HEK293 (cell line): ENCODE data around the gene CCDC43.
A peak's percentile ranks its signal among the peaks of the same experiment; 100 is the strongest.

Experiments
- CTCF ChIA-PET: fragments of 350-600 bp; formaldehyde crosslinking; extraction: SDS; loops from one replicate; lab custom pipeline; 2021; ENCODE audit warnings: antibody characterized with exemption; lab: Yijun Ruan, JAX
- POLR2A ChIA-PET: fragments of 300-600 bp; formaldehyde crosslinking; extraction: SDS; loops from one replicate; lab custom pipeline; 2020; ENCODE audit warnings: antibody characterized with exemption, inconsistent platforms; lab: Yijun Ruan, JAX
- H3K27ac ChIP-seq: fragments of 200-500 bp; sonication (Bioruptor generic); 2 replicates; pipeline ENCODE4 v1.5.1; 2014; ENCODE audit warnings: low read depth, low read length, control low read depth, inconsistent platforms; ENCODE audit errors: extremely low read depth
- H3K36me3 ChIP-seq, 2 experiments: fragments of 200-500 bp in 1 of 2; sonication (Bioruptor generic) in 1 of 2; 1 replicate in 1 of 2; 2 replicates in 1 of 2; pipeline ENCODE4 v1.5.1; 2014 to 2017; ENCODE audit warnings: inconsistent platforms in 2 of 2, low read length in 2 of 2; ENCODE audit not compliant: control insufficient read depth in 2 of 2, insufficient read depth in 1 of 2
- H3K4me1 ChIP-seq: fragments of 200-500 bp; sonication (Bioruptor generic); 2 replicates; pipeline ENCODE4 v1.5.1; 2014; ENCODE audit warnings: mild to moderate bottlenecking, low read length, inconsistent platforms; ENCODE audit not compliant: control insufficient read depth, insufficient read depth
- H3K4me3 ChIP-seq: 2 replicates; pipeline ENCODE4 v1.5.1; 2011; ENCODE audit warnings: low read depth, mild to moderate bottlenecking, control low read depth, low read length, moderate library complexity
- H3K9me3 ChIP-seq: fragments of 200-500 bp; sonication (Bioruptor generic); 2 replicates; pipeline ENCODE4 v1.5.1; 2014; ENCODE audit warnings: low read depth, low read length, inconsistent platforms; ENCODE audit not compliant: control insufficient read depth, insufficient read depth
- BCL6B ChIP-seq: fragments of 450-650 bp; formaldehyde crosslinking; IDR thresholded peaks from 2 replicates; pipeline ENCODE4 v1.5.1; 2017; ENCODE audit warnings: missing biosample characterization, missing genetic modification characterization
- CTCF ChIP-seq: fragments of 450-650 bp; formaldehyde crosslinking; IDR thresholded peaks from 2 replicates; pipeline ENCODE4 v1.5.1; 2016; ENCODE audit warnings: missing biosample characterization, missing genetic modification characterization
- FEZF1 ChIP-seq: fragments of 450-650 bp; formaldehyde crosslinking; IDR thresholded peaks from 2 replicates; pipeline ENCODE4 v1.5.1; 2016; ENCODE audit warnings: missing biosample characterization, missing genetic modification characterization
- GLI2 ChIP-seq: fragments of 450-650 bp; formaldehyde crosslinking; IDR thresholded peaks from 2 replicates; pipeline ENCODE4; 2017; ENCODE audit warnings: missing biosample characterization, missing genetic modification characterization, low read depth, borderline replicate concordance
- KLF10 ChIP-seq: fragments of 450-650 bp; IDR thresholded peaks from 2 replicates; pipeline ENCODE4 v1.5.1; 2018; ENCODE audit warnings: missing biosample characterization, mild to moderate bottlenecking, missing genetic modification characterization
- MYNN ChIP-seq: fragments of 450-650 bp; formaldehyde crosslinking; IDR thresholded peaks from 2 replicates; pipeline ENCODE4 v1.5.1; 2016; ENCODE audit warnings: missing biosample characterization, missing genetic modification characterization, borderline replicate concordance
- SCRT1 ChIP-seq: fragments of 450-650 bp; formaldehyde crosslinking; IDR thresholded peaks from 2 replicates; pipeline ENCODE4 v1.5.1; 2016; ENCODE audit warnings: missing biosample characterization, missing genetic modification characterization, borderline replicate concordance
- SETDB1 ChIP-seq: IDR thresholded peaks from one replicate; pipeline ENCODE4 v1.6.1; 2017; ENCODE audit warnings: mild to moderate bottlenecking, low read length, moderate library complexity, mixed read lengths; ENCODE audit not compliant: insufficient read length
- YY1 ChIP-seq: fragments of 450-650 bp; formaldehyde crosslinking; IDR thresholded peaks from 2 replicates; pipeline ENCODE4 v1.5.1; 2018; ENCODE audit warnings: missing biosample characterization, missing genetic modification characterization
- YY2 ChIP-seq: fragments of 450-650 bp; formaldehyde crosslinking; IDR thresholded peaks from 2 replicates; pipeline ENCODE4 v1.5.1; 2016; ENCODE audit warnings: missing biosample characterization, missing genetic modification characterization
- ZFP69B ChIP-seq: fragments of 450-650 bp; formaldehyde crosslinking; IDR thresholded peaks from 2 replicates; pipeline ENCODE4 v1.5.1; 2016; ENCODE audit warnings: missing biosample characterization, missing genetic modification characterization
- ZIC2 ChIP-seq: fragments of 450-650 bp; formaldehyde crosslinking; IDR thresholded peaks from 2 replicates; pipeline ENCODE4 v1.5.1; 2016; ENCODE audit warnings: missing biosample characterization, missing genetic modification characterization
- ZNF133 ChIP-seq: fragments of 450-650 bp; formaldehyde crosslinking; IDR thresholded peaks from 2 replicates; pipeline ENCODE4 v1.5.1; 2016; ENCODE audit warnings: missing biosample characterization, missing genetic modification characterization
- ZNF138 ChIP-seq: fragments of 450-650 bp; formaldehyde crosslinking; IDR thresholded peaks from 2 replicates; pipeline ENCODE4 v1.5.1; 2016; ENCODE audit warnings: missing biosample characterization, missing genetic modification characterization, borderline replicate concordance
- ZNF140 ChIP-seq: fragments of 450-650 bp; formaldehyde crosslinking; IDR thresholded peaks from 2 replicates; pipeline ENCODE4 v1.5.1; 2016; ENCODE audit warnings: missing biosample characterization, missing genetic modification characterization
- ZNF169 ChIP-seq: fragments of 450-650 bp; formaldehyde crosslinking; IDR thresholded peaks from 2 replicates; pipeline ENCODE4 v1.5.1; 2016; ENCODE audit warnings: missing biosample characterization, missing genetic modification characterization
- ZNF274 ChIP-seq, 2 experiments: fragments of 200-500 bp in 1 of 2; fragments of 450-650 bp in 1 of 2; sonication (Bioruptor generic) in 1 of 2; formaldehyde crosslinking in 1 of 2; IDR thresholded peaks; 2 replicates each; pipeline versions ENCODE4 v1.5.1 to v1.6.1; 2014 to 2016; ENCODE audit warnings: borderline replicate concordance in 1 of 2, inconsistent platforms in 1 of 2, low read length in 1 of 2, missing biosample characterization in 1 of 2, missing genetic modification characterization in 1 of 2
- ZNF302 ChIP-seq: fragments of 450-650 bp; formaldehyde crosslinking; IDR thresholded peaks from 2 replicates; pipeline ENCODE4 v1.5.1; 2016; ENCODE audit warnings: missing biosample characterization, missing genetic modification characterization, low read depth
- ZNF335 ChIP-seq: fragments of 450-650 bp; formaldehyde crosslinking; conservative IDR thresholded peaks from 2 replicates; pipeline ENCODE4 v1.5.1; 2016; ENCODE audit warnings: missing biosample characterization, missing genetic modification characterization
- ZNF416 ChIP-seq: fragments of 450-650 bp; formaldehyde crosslinking; IDR thresholded peaks from 2 replicates; pipeline ENCODE4 v1.5.1; 2016; ENCODE audit warnings: missing biosample characterization, missing genetic modification characterization
- ZNF423 ChIP-seq: fragments of 450-650 bp; formaldehyde crosslinking; IDR thresholded peaks from 2 replicates; pipeline ENCODE4 v1.5.1; 2016; ENCODE audit warnings: missing biosample characterization, missing genetic modification characterization
- ZNF426 ChIP-seq: fragments of 450-650 bp; formaldehyde crosslinking; IDR thresholded peaks from 2 replicates; pipeline ENCODE4 v1.5.1; 2017; ENCODE audit warnings: missing biosample characterization, missing genetic modification characterization, mild to moderate bottlenecking, inconsistent platforms, moderate library complexity
- ZNF530 ChIP-seq: fragments of 450-650 bp; formaldehyde crosslinking; IDR thresholded peaks from 2 replicates; pipeline ENCODE4 v1.5.1; 2016; ENCODE audit warnings: low read depth, missing biosample characterization, missing genetic modification characterization
- ZNF549 ChIP-seq: fragments of 450-650 bp; IDR thresholded peaks from 2 replicates; pipeline ENCODE4 v1.5.1; 2018; ENCODE audit warnings: missing biosample characterization, missing genetic modification characterization, mild to moderate bottlenecking, inconsistent platforms, moderate library complexity
- ZNF558 ChIP-seq: fragments of 450-650 bp; formaldehyde crosslinking; IDR thresholded peaks from 2 replicates; pipeline ENCODE4 v1.5.1; 2016; ENCODE audit warnings: missing biosample characterization, missing genetic modification characterization
- ZNF624 ChIP-seq: fragments of 450-650 bp; formaldehyde crosslinking; IDR thresholded peaks from 2 replicates; pipeline ENCODE4 v1.5.1; 2017; ENCODE audit warnings: missing biosample characterization, missing genetic modification characterization
- ZNF629 ChIP-seq: fragments of 450-650 bp; formaldehyde crosslinking; IDR thresholded peaks from 2 replicates; pipeline ENCODE4 v1.5.1; 2017; ENCODE audit warnings: missing biosample characterization, missing genetic modification characterization
- ZNF639 ChIP-seq: fragments of 450-650 bp; formaldehyde crosslinking; IDR thresholded peaks from 2 replicates; pipeline ENCODE4 v1.5.1; 2016; ENCODE audit warnings: missing biosample characterization, missing genetic modification characterization
- ZNF677 ChIP-seq: fragments of 450-650 bp; IDR thresholded peaks from 2 replicates; pipeline ENCODE4 v1.5.0; 2018; ENCODE audit warnings: missing biosample characterization, mild to moderate bottlenecking, missing genetic modification characterization, moderate library complexity
- ZNF701 ChIP-seq: fragments of 450-650 bp; formaldehyde crosslinking; IDR thresholded peaks from 2 replicates; pipeline ENCODE4 v1.5.1; 2016; ENCODE audit warnings: missing biosample characterization, missing genetic modification characterization
- ZNF776 ChIP-seq: fragments of 450-650 bp; formaldehyde crosslinking; IDR thresholded peaks from 2 replicates; pipeline ENCODE4 v1.5.0; 2017; ENCODE audit warnings: missing biosample characterization, missing genetic modification characterization, borderline replicate concordance
- ZNF830 ChIP-seq: fragments of 450-650 bp; IDR thresholded peaks from 2 replicates; pipeline ENCODE4 v1.5.0; 2018; ENCODE audit warnings: missing biosample characterization, missing genetic modification characterization, low read depth, mild to moderate bottlenecking, moderate library complexity
- ZSCAN4 ChIP-seq: fragments of 450-650 bp; formaldehyde crosslinking; IDR thresholded peaks from 2 replicates; pipeline ENCODE4 v1.5.1; 2017; ENCODE audit warnings: missing biosample characterization, missing genetic modification characterization

CCDC43 gene

GRCh38 chr17:44689477-44690217 lies at the start of gene CCDC43:
CCDC43 (minus strand) TSS chr17:44689776; CDS start chr17:44689753, 23 bp downstream.
- ChIA-PET CTCF (interaction anchor here (0.9 to 1.5 kb wide), 6 partner anchors 17 to 210 kb away, joined by 3 to 16 read pairs (median 4); partner anchors contain the start of gene DBF4B), POLR2A (interaction anchor here (0.8 to 2.7 kb wide), 9 partner anchors 9 to 326 kb away, joined by 3 to 19 read pairs (median 5); partner anchors contain the start of genes ADAM11, DBF4B, FAM171A2 and FZD2)
- peaks cover 17 to 23% of the 10 kb centered on the region in 2 experiments; a peak in 2 of 3 replicates for H3K36me3 ChIP-seq
- peaks cover 2% of the 10 kb centered on the region; the same call in 1 of the 2 replicates for H3K4me1 ChIP-seq
- peak within 1 kb of the TSS; percentile 86 for H3K4me3 ChIP-seq
- no peaks in the 10 kb centered on the region for H3K9me3 ChIP-seq
- peak within 1 kb of the TSS; percentile 72 for H3K27ac ChIP-seq
- TF ChIP-seq ZNF639 (tag by site-specific recombination) (peak; percentile 74), SCRT1 (tag by site-specific recombination) (no peak), ZNF530 (tag by site-specific recombination) (no peak), ZNF549 (tag by site-specific recombination) (no peak), MYNN (tag by site-specific recombination) (0 out of 2 replicates have a peak, but pooled peaks have one; percentile 24), ZNF558 (tag by site-specific recombination) (no peak), ZNF426 (tag by site-specific recombination) (no peak), ZNF416 (tag by site-specific recombination) (no peak), YY2 (tag by site-specific recombination) (peak; percentile 99), ZNF302 (no peak), CTCF (no peak), GLI2 (tag by site-specific recombination) (no peak), ZNF138 (no peak), ZIC2 (tag by site-specific recombination) (0 out of 2 replicates have a peak, but pooled peaks have one; percentile 19), ZNF701 (tag by site-specific recombination) (no peak), ZNF624 (tag by site-specific recombination) (no peak), ZNF335 (tag by site-specific recombination) (peak; percentile 97), ZNF830 (tag by site-specific recombination) (no peak), YY1 (tag by site-specific recombination) (peak; percentile 99), ZNF274 (IDR thresholded peaks at IDR 0.05; ENCODE audit: low read length) (no peak), ZNF274 (tag by site-specific recombination; IDR thresholded peaks at IDR 0.05; ENCODE audit: borderline replicate concordance) (no peak), ZNF677 (tag by site-specific recombination) (no peak), ZSCAN4 (tag by site-specific recombination) (no peak), ZNF133 (tag by site-specific recombination) (no peak), ZNF776 (tag by site-specific recombination) (no peak), ZFP69B (tag by site-specific recombination) (no peak; the same call in 1 of the 2 replicates), BCL6B (tag by site-specific recombination) (no peak), ZNF140 (tag by site-specific recombination) (no peak), ZNF423 (tag by site-specific recombination) (no peak), FEZF1 (tag by site-specific recombination) (peak; percentile 16; the same call in 1 of the 2 replicates), ZNF169 (tag by site-specific recombination) (no peak), ZNF629 (tag by site-specific recombination) (peak; percentile 71), SETDB1 (peak; percentile 37), KLF10 (tag by site-specific recombination) (no peak)
